NCI-H774 (cell line): Measurements from ENCODE around the gene RHAG.
A peak's percentile ranks its signal among the peaks of the same experiment; 100 is the strongest.
"Not testable (repeated sequence)": the region's sequence is repeated elsewhere in the genome, so short reads cannot be mapped to it uniquely, and the experiment has no call there.

ENCODE experiments used
- DNase-seq: peaks from one replicate; lab custom pipeline; 2025; lab: John Stamatoyannopoulos, UW

RHAG gene

GRCh38 chr6:49635978-49636712, 494 bp downstream of the RHAG start:
- DNase-seq, result no peak

DNA sequence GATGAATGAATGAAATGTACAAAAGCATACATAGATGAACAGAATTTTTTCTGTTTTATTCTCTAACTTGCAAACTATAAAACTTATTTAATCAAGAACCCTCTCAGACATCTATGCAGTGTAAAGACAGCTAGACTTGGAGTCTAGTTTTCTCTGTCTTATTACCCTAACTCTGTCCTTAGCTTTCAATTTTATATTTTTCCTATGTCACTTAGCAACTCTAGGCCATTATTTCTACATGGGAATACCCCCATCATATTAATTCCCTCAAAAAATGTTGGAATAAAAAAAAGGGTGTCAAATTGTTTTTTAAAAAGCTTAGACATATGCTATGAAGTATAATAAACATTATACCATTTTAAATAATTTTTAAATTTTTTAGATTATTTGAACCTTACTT, 1.2 kb downstream of the RHAG start:
- DNase-seq, result no peak

DNA sequence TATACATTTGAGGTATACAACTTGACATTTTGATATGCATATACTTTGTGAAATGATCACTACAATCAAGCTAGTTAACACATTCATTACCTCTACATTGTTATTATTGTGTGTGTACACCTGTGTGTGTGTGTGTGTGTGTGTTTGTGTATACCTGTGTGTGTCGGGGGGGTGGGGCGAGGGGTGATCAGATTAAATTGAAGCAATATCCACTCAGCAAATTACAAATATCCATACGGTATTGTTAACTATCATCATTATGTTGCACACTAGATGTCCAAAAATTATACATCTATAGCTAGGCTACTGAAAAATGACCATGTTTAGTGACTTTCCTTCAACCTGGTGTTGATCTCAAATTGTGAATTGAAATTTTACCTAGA, 1.8 kb downstream of the RHAG start:
- DNase-seq, result no peak

- DNase-seq, result no peak
These were observed 2.4 kb downstream of the RHAG start for GRCh38 chr6:49634092-49634835.

- no peak for DNase-seq
These were observed 3.1 kb downstream of the RHAG start for GRCh38 chr6:49633541-49633940.

- no peak for DNase-seq
These were observed 3.9 kb downstream of the RHAG start for GRCh38 chr6:49632727-49633126.

GRCh38 chr6:49629485-49630088, 7.1 kb downstream of the RHAG start:
- not testable (repeated sequence) for DNase-seq

GRCh38 chr6:49626811-49627210, 9.8 kb downstream of the RHAG start:
- DNase-seq, result no peak

- no peak for DNase-seq
These were observed 18.4 kb downstream of the RHAG start for GRCh38 chr6:49618257-49618656.

- not testable (repeated sequence) for DNase-seq
These were observed 22.5 kb downstream of the RHAG start for GRCh38 chr6:49614144-49614543.

GRCh38 chr6:49609285-49609684, 27.4 kb downstream of the RHAG start:
- DNase-seq, result no peak

DNA sequence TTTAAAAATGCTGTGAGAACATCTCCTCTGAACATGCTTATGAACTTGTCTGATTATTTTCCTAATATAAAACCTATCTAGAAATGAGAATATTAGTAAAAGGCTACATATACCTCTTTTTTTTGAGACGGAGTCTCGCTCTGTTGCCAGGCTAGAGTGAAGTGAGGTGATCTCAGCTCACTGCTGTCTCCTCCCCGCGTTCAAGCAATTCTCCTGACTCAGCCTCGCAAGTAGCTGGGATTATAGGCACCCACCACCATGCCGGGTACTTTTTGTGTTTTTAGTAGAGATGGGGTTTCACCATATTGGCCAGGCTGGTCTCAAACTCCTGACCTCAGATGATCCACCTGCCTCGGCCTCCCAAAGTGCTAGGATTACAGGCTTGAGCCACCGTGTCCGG, 28.4 kb downstream of the RHAG start:
- DNase-seq, result not testable (repeated sequence)

GRCh38 chr6:49607391-49607982, 29.2 kb downstream of the RHAG start:
- DNase-seq, result no peak

DNA sequence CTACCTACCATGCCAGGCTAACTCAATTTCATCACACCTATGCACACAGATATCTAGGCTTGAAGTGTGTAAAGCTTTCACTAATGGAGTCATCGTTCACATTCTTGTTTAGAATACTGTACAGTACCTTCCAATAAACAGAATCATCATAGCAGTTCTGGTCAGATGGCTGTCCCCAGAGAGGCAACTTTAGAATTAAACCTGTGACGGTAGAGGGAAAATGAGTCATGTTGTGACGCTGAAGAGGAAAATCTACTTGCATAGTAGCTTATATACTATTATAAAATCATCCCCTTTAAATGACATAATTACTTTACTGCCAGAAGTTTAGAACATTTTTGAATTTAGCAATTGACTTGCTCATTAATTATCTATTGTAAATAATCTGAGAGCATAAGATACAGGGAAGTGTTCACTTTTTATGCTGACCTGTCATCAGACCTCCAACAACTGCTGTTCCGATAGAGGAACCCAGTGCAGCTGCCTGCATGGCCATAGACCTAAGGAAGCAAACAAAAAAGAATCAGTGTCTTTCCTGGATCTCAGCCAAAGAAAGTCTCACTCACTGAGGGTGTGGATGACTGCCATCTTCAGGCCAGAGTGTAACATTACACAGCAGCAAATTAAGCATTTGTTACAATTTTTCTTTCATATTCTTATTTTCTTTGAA, 29.8 kb downstream of the RHAG start:
- peak; percentile 82 for DNase-seq

DNA sequence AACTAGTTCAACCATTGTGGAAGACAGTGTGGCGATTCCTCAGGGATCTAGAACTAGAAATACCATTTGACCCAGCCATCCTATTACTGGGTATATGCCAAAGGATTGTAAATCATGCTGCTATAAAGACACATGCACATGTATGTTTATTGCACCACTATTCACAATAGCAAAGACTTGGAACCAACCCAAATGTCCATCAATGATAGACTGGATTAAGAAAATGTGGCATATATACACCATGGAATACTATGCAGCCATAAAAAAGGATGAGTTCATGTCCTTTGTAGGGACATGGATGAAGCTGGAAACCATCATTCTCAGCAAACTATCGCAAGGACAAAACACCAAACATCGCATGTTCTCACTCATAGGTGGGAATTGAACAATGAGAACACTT, 32.6 kb downstream of the RHAG start:
- DNase-seq, result not testable (repeated sequence)

DNA sequence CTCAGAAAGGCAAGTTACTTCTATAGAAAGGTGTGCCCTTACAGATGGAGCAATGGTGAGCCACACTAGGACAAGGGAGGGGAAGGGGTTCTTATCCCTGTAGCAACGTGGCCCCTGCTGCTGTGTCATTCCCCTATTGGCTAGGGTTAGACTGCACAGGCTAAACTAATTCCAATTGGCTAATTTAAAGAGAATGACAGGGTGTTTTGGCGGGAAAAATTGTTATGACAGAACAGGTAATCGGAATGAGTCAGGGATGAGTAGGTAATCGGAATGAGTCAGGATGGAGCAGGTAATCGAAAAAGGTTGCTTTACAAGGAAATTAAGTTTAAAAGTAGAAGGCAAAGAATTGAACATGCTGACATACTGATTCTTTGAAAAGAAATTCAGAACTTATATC, 49.4 kb downstream of the RHAG start:
- not testable (repeated sequence) for DNase-seq

GRCh38 chr6:49582529-49582928, 54.1 kb downstream of the RHAG start:
- no peak for DNase-seq

GRCh38 chr6:49579649-49580048, 57.0 kb downstream of the RHAG start:
- DNase-seq, result no peak

DNA sequence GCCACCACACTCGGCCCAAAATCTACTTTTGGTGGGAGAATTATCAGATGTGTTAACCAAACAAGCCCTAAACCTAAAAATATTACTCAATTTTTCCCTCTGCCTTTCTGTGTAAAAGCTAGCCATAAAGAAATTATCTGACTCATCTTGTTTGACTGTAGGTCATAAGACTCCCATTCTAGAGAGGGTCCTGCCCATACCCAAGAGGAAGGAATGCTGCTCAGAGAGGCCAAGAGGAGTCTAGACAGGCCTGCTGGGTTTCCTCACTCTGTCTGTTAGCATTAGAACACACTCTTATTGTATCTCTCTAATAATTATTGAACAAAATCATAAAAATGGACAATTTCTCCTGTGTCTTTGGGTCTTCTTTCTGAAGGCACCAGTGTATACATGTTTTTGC, 60.0 kb downstream of the RHAG start:
- DNase-seq, result no peak

GRCh38 chr6:49570474-49571079, 66.1 kb downstream of the RHAG start:
- no peak for DNase-seq

DNA sequence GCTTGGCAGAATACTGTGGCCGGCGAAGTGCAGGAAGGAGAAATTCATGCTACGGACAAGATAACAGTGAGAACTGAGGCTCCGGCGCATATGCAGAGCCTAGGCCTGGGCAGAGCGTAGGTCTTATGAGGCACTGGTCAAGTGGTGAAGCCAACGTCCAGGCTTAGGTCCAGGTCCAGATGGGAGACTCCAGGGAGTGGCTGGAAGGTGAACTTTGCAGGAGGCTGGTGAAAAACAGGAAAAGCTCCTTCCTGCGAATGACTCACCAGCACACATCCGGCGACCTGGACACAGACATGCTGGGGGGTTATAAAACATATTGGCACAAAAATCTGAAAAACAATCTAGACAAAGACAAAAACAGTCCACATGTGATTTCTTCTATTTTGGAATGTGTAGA, 70.8 kb downstream of the RHAG start:
- no peak for DNase-seq

DNA sequence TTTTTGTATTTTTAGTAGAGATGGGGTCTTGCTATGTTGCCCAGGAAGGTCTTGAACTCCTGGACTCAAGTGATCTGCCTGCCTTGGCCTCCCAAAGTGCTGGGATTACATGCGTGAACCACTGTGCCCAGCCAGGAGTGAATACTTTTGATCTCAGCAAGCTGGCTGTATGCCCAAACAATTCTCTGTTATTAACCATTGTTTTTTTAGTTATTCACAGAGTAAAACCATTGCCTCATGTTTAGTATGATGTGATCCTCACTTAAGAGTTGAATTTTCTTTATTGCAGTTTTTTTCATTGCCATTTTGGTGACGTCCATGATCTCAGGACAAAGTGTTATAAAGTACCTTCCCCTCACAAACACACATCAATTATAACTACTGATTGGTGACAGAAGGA, 71.4 kb downstream of the RHAG start:
- no peak for DNase-seq
